Panc1 (cell line): Measurements from ENCODE around the gene PSORS1C2. TPM values are rescaled to one million over a fixed set of nuclear protein-coding genes. Genes with fewer than 3 reads are reported as not detected.

Experiments
- ATAC-seq: fragments of 200-7000 bp; cut with Tn5 transposase; 2 replicates; pipeline ENCODE4 v1.9.1; 2020; ENCODE audit warnings: mild to moderate bottlenecking, moderate library complexity
- BruUV-seq: library from RNA; stranded (reverse); fragments of 400-500 nt; replicated peaks from 2 replicates; lab custom pipeline; 2021; lab: Mats Ljungman, UMichigan
- CTCF ChIA-PET: fragments of 300-600 bp; sonication (Branson Sonifier 250); formaldehyde crosslinking; loops from one replicate; lab custom pipeline; 2022; ENCODE audit warnings: antibody characterized with exemption; lab: Charles Lee
- POLR2A ChIA-PET: fragments of 300-600 bp; sonication (Branson Sonifier 250); formaldehyde crosslinking; loops from one replicate; lab custom pipeline; 2022; ENCODE audit warnings: antibody characterized with exemption; lab: Charles Lee
- DNase-seq: peaks from one replicate; pipeline ENCODE4 v3.0.0-alpha.2; 2010; ENCODE audit warnings: low read depth, low spot score
- H3K27ac ChIP-seq: 2 replicates; pipeline ENCODE4 v1.5.1; 2011; ENCODE audit warnings: mild to moderate bottlenecking, low read length, inconsistent platforms
- H3K27me3 ChIP-seq: fragments of 200-500 bp; sonication (Bioruptor generic); 2 replicates; pipeline ENCODE4 v1.6.0; 2014; ENCODE audit warnings: low read length, inconsistent platforms; ENCODE audit not compliant: control insufficient read depth, insufficient read depth
- H3K36me3 ChIP-seq: fragments of 200-500 bp; sonication (Bioruptor generic); 2 replicates; pipeline ENCODE4 v1.5.1; 2014; ENCODE audit warnings: inconsistent platforms, mild to moderate bottlenecking, low read length, moderate library complexity; ENCODE audit not compliant: control insufficient read depth, insufficient read depth
- H3K4me1 ChIP-seq: 2 replicates; pipeline ENCODE4 v1.5.1; 2011; ENCODE audit warnings: inconsistent platforms, mild to moderate bottlenecking, low read length, moderate library complexity; ENCODE audit not compliant: control insufficient read depth, insufficient read depth
- H3K4me3 ChIP-seq, 2 experiments: 2 replicates each; pipeline ENCODE4 v1.5.1; 2011 to 2012; ENCODE audit warnings: low read depth in 2 of 2, low read length in 2 of 2, mild to moderate bottlenecking in 2 of 2, inconsistent platforms in 1 of 2, moderate library complexity in 1 of 2
- H3K9me3 ChIP-seq: fragments of 200-500 bp; sonication (Bioruptor generic); 2 replicates; pipeline ENCODE4 v1.5.1; 2014; ENCODE audit warnings: low read depth, mild to moderate bottlenecking, inconsistent platforms, low read length, moderate library complexity; ENCODE audit not compliant: control insufficient read depth, insufficient read depth
- CTCF ChIP-seq: fragments of 450-650 bp; IDR thresholded peaks from 2 replicates; pipeline ENCODE4 v1.5.1; 2017; ENCODE audit warnings: mild to moderate bottlenecking
- POLR2AphosphoS5 ChIP-seq: IDR thresholded peaks from 2 replicates; pipeline ENCODE4 v1.6.1; 2012; ENCODE audit warnings: mild to moderate bottlenecking, low read depth, low read length, moderate library complexity
- REST ChIP-seq, 2 experiments: IDR thresholded peaks; 2 replicates each; pipeline ENCODE4 v1.6.1; 2011 to 2012; ENCODE audit warnings: low read depth in 2 of 2, control low read depth in 1 of 2, low read length in 1 of 2, mild to moderate bottlenecking in 1 of 2, moderate library complexity in 1 of 2; ENCODE audit not compliant: insufficient read depth in 1 of 2
- SIN3A ChIP-seq: IDR thresholded peaks from 2 replicates; pipeline ENCODE4 v1.6.1; 2012; ENCODE audit warnings: low read depth, mild to moderate bottlenecking, low read length, moderate library complexity, borderline replicate concordance; ENCODE audit not compliant: insufficient read depth
- TCF7L2 ChIP-seq: IDR thresholded peaks from 2 replicates; pipeline ENCODE4 v1.6.1; 2011; ENCODE audit warnings: mild to moderate bottlenecking, low read depth, low read length, inconsistent platforms
- in situ Hi-C: cut with HindIII; loops from 2 replicates; pipeline ENCODE4 v1.10.0; 2016; ENCODE audit warnings: low sequenced_read_pairs, low pct_unique_long_range_greater_than_20kb
- intact Hi-C: fragments of 100-400 bp; cut with micrococcal nuclease; formaldehyde crosslinking; loops from one replicate; pipeline ENCODE4 v1.10.0; 2022; ENCODE audit not compliant: unreplicated experiment
- total RNA-seq: library from RNA; stranded (reverse); gene quantifications from one replicate; pipeline ENCODE4 v1.2.1, GENCODE V29; 2021; ENCODE audit not compliant: unreplicated experiment

The PSORS1C2 gene
- total RNA-seq, 1 experiment from 2014 or later = not detected

DNA sequence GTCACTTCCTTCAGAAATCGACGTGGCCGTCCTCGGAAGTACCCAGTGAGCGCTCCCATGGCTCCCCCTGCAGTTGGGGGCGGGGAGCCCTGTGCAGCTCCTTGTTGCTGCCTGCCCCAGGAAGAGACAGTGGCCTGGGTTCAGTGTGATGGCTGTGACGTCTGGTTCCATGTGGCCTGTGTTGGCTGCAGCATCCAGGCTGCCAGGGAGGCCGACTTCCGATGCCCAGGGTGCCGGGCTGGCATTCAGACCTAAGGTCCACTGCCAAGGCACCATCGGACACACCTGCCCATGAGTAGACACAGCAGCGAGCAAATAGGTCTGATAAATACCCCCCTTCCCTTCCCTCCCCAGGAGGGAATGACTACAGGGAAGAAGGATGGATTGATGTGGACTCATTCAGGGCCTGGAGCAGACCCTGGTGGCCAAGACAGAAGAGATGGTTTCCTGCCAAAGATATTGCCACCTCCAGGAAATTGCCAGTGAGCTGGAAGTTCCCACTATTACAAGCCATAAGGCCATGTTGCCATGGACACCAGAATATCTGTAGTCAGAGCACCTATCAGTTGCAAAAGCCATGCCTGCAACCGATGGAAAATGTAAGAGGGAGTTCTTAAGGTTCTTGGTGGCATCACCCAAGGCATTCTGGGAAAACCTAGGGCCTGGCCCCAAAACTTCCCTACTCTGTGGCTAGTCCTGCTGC lies 23.7 kb upstream of the PSORS1C2 start:
- no peak overlapping the region for H3K27ac ChIP-seq
- TF ChIP-seq CTCF = no peak
- TF ChIP-seq POLR2AphosphoS5 = no peak
- TF ChIP-seq REST (IDR thresholded peaks at IDR 0.05; ENCODE audit: insufficient read depth in 1 of 2, low read depth in 2 of 2, low read length in 1 of 2) = no peak
- no peak for TF ChIP-seq TCF7L2
- no peak for TF ChIP-seq SIN3A
- DNase-seq (no peak), ATAC-seq (no peak)
- in situ Hi-C loops = no loop called here
- BruUV-seq = no TSS peak
- H3K36me3 ChIP-seq = no peaks in the 10 kb centered on the region; the same call in 1 of the 2 replicates
- intact Hi-C loops = no loop called here
- ChIA-PET CTCF (no interaction called here), POLR2A (no interaction called here)
- no peak overlapping the region for H3K4me3 ChIP-seq
- peaks cover 9% of the 10 kb centered on the region for H3K4me1 ChIP-seq
- H3K27me3 ChIP-seq = no peaks in the 10 kb centered on the region
- no peaks in the 10 kb centered on the region for H3K9me3 ChIP-seq

DNA sequence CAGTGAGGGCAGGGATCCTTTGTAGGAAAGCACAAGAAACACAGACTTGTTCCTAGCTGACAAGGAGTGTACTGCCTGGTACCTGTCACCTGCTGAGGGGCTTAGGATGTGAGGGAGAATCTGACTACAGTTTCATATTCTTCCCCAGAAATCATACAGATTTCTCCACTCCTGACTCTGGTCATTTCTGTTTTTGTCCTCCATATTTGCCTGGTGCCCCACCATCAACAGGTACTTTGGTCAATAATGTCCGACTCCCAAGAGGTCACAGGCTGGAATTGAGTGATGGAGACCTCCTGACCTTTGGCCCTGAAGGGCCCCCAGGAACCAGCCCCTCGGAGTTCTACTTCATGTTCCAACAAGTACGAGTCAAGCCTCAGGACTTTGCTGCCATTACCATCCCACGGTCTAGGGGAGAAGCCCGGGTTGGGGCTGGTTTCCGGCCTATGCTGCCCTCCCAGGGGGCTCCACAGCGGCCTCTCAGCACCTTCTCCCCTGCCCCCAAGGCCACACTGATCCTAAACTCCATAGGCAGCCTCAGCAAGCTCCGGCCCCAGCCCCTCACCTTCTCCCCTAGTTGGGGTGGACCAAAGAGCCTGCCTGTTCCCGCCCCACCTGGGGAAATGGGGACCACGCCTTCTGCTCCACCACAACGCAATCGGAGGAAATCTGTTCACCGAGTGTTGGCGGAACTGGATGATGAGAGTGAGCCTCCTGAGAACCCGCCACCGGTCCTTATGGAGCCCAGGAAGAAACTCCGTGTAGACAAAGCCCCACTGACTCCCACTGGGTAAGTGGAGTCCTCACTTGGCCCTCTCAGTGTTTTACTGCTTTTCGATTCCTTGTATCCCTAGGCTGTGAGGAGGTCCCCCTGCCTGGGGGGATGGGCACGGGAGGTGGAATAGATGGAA lies 22.6 kb upstream of the PSORS1C2 start:
- TF ChIP-seq REST (IDR thresholded peaks at IDR 0.05; ENCODE audit: insufficient read depth in 1 of 2, low read depth in 2 of 2, low read length in 1 of 2) (no peak), SIN3A (no peak), CTCF (no peak), POLR2AphosphoS5 (no peak), TCF7L2 (no peak)
- no peak overlapping the region for H3K27ac ChIP-seq
- ATAC-seq (no peak), DNase-seq (no peak)
- BruUV-seq = no TSS peak
- intact Hi-C loops (no loop called here), in situ Hi-C loops (no loop called here)
- POLR2A ChIA-PET = no interaction called here
- H3K27me3 ChIP-seq = no peaks in the 10 kb centered on the region
- no peak overlapping the region for H3K4me3 ChIP-seq
- peaks cover 13% of the 10 kb centered on the region for H3K4me1 ChIP-seq
- H3K36me3 ChIP-seq = peaks cover 2% of the 10 kb centered on the region; the same call in 1 of the 2 replicates
- CTCF ChIA-PET = no interaction called here
- no peaks in the 10 kb centered on the region for H3K9me3 ChIP-seq
